ENCODE measurements around the gene DCUN1D1. TPM values are rescaled to one million over a fixed set of nuclear protein-coding genes. Genes with fewer than 3 reads are reported as not detected.
A peak's percentile ranks its signal among the peaks of the same experiment; 100 is the strongest.

Gene DCUN1D1
- total RNA-seq, 1 donor from 2014 or later: 53.5 TPM

DNA sequence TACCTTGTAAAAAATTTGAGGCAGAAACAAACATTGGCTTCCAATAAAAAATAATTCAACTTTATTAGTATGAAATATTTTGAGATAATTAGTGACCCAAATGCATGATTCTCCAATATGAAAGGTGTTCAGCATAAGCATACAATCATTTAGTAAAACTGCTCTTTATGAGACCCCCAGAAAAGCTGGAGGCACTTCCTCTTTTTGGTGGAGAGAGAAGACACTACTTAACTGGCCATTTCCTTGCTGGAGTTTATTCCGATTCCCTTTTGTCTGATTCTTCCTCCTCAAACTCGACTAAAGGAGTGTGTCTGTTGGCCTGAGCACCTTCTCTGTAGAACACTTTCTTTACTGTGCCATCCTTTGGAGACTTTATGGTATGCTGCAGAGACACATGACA is 34.8 kb upstream of the DCUN1D1 start:
- no peak overlapping the region for H3K4me3 Mint-ChIP-seq (ENCODE audit: unreplicated experiment)
- TF ChIP-seq, protein P1, sequence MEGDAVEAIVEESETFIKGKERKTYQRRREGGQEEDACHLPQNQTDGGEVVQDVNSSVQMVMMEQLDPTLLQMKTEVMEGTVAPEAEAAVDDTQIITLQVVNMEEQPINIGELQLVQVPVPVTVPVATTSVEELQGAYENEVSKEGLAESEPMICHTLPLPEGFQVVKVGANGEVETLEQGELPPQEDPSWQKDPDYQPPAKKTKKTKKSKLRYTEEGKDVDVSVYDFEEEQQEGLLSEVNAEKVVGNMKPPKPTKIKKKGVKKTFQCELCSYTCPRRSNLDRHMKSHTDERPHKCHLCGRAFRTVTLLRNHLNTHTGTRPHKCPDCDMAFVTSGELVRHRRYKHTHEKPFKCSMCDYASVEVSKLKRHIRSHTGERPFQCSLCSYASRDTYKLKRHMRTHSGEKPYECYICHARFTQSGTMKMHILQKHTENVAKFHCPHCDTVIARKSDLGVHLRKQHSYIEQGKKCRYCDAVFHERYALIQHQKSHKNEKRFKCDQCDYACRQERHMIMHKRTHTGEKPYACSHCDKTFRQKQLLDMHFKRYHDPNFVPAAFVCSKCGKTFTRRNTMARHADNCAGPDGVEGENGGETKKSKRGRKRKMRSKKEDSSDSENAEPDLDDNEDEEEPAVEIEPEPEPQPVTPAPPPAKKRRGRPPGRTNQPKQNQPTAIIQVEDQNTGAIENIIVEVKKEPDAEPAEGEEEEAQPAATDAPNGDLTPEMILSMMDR (IDR thresholded peaks at IDR 0.05): no peak
- no peak for DNase-seq (ENCODE audit: low spot score)
- no peaks in the 10 kb centered on the region for H3K9me3 Mint-ChIP-seq (ENCODE audit: low read depth)
- no peak overlapping the region for H3K27ac Mint-ChIP-seq (ENCODE audit: unreplicated experiment)
- H3K4me1 Mint-ChIP-seq (ENCODE audit: low read depth): no peaks in the 10 kb centered on the region
- H3K36me3 Mint-ChIP-seq (ENCODE audit: low read depth): peaks cover 24% of the 10 kb centered on the region
- no peaks in the 10 kb centered on the region for H3K27me3 Mint-ChIP-seq (ENCODE audit: low read depth)

DNA sequence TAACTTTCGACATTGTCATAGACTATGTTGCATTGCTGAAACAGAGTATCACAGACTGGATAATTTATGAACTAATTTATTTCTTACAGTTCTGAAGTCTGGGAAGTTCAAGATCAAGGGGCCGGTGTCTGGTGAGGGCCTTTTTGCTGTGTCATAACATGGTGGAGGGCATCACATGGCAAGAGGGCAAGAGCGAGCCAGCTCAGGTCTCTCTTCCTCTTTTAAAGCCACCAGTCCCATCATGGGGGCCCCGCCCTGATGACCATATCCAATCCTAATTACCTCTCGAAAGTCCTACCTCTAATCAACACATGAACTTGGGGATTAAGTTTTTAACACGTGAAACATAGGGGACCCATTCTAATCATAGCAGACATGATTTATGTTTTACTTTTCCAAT is 33.5 kb upstream of the DCUN1D1 start:
- H3K4me3 Mint-ChIP-seq (ENCODE audit: unreplicated experiment): no peak overlapping the region
- no peaks in the 10 kb centered on the region for H3K27me3 Mint-ChIP-seq (ENCODE audit: low read depth)
- TF ChIP-seq, protein P1 (IDR thresholded peaks at IDR 0.05): no peak
- H3K36me3 Mint-ChIP-seq (ENCODE audit: low read depth): peaks cover 17% of the 10 kb centered on the region
- no peak overlapping the region for H3K27ac Mint-ChIP-seq (ENCODE audit: unreplicated experiment)
- H3K9me3 Mint-ChIP-seq (ENCODE audit: low read depth): no peaks in the 10 kb centered on the region
- H3K4me1 Mint-ChIP-seq (ENCODE audit: low read depth): peaks cover 11% of the 10 kb centered on the region
- no peak for DNase-seq (ENCODE audit: low spot score)

DNA sequence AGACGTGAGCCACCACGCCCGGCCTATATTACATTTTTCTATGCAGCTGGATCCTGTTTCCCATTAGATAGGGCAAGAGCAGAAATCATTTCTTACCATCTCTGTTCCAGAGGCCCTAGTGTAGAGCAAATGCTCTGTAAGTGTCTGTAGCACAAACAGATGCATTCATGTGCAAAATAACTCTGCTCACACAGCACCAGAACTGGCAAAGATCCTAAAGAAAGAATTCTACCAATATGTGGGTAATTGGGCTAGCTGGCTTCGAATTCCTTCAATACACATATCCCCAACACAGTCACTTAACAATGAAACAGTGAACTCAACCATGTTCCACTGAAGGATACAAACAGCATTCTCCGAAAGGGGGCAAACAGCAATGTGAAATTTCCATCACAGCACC is 32.7 kb upstream of the DCUN1D1 start:
- TF ChIP-seq, protein P1 (IDR thresholded peaks at IDR 0.05): no peak
- H3K9me3 Mint-ChIP-seq (ENCODE audit: low read depth): no peaks in the 10 kb centered on the region
- peaks cover 14% of the 10 kb centered on the region for H3K36me3 Mint-ChIP-seq (ENCODE audit: low read depth)
- H3K27ac Mint-ChIP-seq (ENCODE audit: unreplicated experiment): no peak overlapping the region
- H3K4me1 Mint-ChIP-seq (ENCODE audit: low read depth): peaks cover 19% of the 10 kb centered on the region
- no peaks in the 10 kb centered on the region for H3K27me3 Mint-ChIP-seq (ENCODE audit: low read depth)
- no peak for DNase-seq (ENCODE audit: low spot score)
- no peak overlapping the region for H3K4me3 Mint-ChIP-seq (ENCODE audit: unreplicated experiment)

DNA sequence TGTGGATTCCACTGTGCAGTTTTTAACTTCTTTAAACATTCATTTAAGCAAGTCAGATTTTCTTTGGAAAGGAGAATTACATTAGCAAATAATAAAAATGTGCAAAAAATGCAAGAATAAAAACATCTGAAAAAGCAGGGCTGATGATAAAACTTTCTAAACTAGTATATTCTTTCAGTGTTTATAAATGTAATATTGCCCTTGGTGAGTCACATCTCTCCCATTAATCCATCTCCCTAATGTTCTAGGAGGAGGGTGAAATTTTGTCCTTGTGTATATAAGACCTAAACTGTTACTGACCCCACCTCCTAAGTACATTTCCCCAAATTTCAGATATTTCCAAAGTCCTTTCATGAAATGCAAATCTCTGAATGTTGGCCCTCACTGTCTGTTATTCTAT is 28.5 kb upstream of the DCUN1D1 start:
- H3K27ac Mint-ChIP-seq (ENCODE audit: unreplicated experiment): peak overlapping the region; percentile 68
- DNase-seq (ENCODE audit: low spot score): no peak
- H3K4me3 Mint-ChIP-seq (ENCODE audit: unreplicated experiment): no peak overlapping the region
- H3K36me3 Mint-ChIP-seq (ENCODE audit: low read depth): peaks cover 2% of the 10 kb centered on the region
- H3K27me3 Mint-ChIP-seq (ENCODE audit: low read depth): no peaks in the 10 kb centered on the region
- H3K4me1 Mint-ChIP-seq (ENCODE audit: low read depth): peaks cover 36% of the 10 kb centered on the region
- TF ChIP-seq, protein P1 (IDR thresholded peaks at IDR 0.05): no peak
- no peaks in the 10 kb centered on the region for H3K9me3 Mint-ChIP-seq (ENCODE audit: low read depth)

DNA sequence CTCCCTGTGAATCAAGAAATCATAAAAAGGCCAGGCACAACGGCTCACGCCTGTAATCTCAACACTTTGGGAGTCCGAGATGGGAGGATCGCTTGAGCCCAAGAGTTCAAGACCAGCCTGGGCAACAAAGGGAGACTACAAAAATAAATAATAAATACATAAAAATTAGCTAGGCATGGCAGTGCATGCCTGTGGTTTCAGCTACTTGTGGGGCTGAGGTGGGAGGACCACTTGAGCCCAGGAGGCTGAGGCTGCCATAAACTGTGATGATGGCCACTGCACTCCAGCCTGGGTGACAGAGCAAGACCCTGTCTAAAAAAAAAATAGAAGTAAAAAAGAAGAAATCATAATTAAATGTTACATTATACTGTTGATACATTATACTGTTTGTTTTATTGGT is 28.0 kb upstream of the DCUN1D1 start:
- Mint-ChIP-seq H3K9me3 (ENCODE audit: low read depth) (no peaks in the 10 kb centered on the region), H3K27me3 (ENCODE audit: low read depth) (no peaks in the 10 kb centered on the region)

More for the DNA sequence above, 28.0 kb upstream of the DCUN1D1 start:
- TF ChIP-seq, protein P1 (IDR thresholded peaks at IDR 0.05): no peak
- H3K4me3 Mint-ChIP-seq (ENCODE audit: unreplicated experiment): no peak overlapping the region
- DNase-seq (ENCODE audit: low spot score): no peak
- H3K4me1 Mint-ChIP-seq (ENCODE audit: low read depth): peaks cover 36% of the 10 kb centered on the region
- peak overlapping the region; percentile 22 for H3K27ac Mint-ChIP-seq (ENCODE audit: unreplicated experiment)
- H3K36me3 Mint-ChIP-seq (ENCODE audit: low read depth): peaks cover 2% of the 10 kb centered on the region
